GM04503 (cell line): Measurements from ENCODE around the gene CADPS.

Experiments used
- DNase-seq: peaks from one replicate; pipeline ENCODE4 v3.0.0-alpha.2; 2012; ENCODE audit warnings: low read depth

CADPS gene

GRCh38 chr3:62749657-62750056 is 125.6 kb downstream of the CADPS start:
- DNase-seq, result no peak

DNA sequence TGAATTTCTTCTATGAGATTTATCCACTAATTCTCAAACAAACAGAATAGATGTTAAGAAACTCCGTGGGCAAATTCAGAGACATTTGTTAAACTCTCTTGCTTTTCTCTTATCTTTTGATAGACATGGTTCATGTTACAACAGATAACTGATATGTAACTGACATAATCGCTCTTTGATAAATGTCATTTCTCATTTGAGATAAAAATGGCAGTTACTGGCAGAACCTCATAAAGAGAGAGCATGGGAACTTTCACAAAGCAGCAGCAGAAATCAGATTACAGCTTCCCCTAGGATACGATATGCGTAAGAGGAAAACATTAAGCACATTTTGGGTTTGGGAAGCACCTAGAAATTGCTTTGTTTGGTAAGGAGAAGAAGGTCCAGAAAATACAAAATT is 126.1 kb downstream of the CADPS start:
- no peak for DNase-seq

GRCh38 chr3:62737449-62737848 is 137.8 kb downstream of the CADPS start:
- DNase-seq, result no peak

DNA sequence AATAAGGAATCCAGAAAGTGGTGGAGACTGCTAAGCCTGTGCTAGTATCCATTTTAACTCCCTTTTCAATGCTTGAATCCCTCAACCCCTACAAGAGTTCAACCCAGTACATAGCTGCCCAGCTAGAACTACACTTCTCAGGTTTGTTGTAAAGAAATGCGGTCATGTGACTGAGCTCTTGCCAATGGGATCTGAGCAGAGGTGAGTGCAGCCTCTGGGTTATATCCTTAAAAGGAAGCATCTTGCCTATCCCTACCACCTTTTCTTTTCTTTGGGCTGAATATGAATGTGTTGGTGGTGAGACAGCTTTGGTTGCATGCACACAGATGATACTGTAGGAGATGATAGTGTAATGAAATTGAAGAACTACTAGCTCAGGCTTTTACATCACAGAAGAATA is 139.7 kb downstream of the CADPS start:
- DNase-seq, result no peak

GRCh38 chr3:62732183-62732904 is 142.9 kb downstream of the CADPS start:
- no peak for DNase-seq

DNA sequence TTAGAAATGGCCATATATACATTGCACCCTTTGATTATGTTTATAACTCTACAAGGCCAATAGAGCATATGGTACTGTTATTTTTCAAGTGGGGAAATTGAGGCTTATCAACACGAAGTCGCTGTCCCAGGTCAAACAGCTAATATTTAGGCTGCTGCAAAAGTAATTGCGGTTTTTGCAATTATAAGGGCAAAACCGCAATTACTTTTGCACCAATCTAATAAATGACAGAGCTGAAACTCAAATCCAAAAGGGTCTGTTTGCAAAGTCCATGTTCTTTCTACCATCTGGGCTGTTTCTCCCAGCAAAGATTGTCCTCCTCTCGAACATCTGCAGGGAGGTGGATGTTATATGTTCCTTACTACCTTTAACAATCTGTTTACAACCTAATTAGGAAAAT is 147.2 kb downstream of the CADPS start:
- no peak for DNase-seq

DNA sequence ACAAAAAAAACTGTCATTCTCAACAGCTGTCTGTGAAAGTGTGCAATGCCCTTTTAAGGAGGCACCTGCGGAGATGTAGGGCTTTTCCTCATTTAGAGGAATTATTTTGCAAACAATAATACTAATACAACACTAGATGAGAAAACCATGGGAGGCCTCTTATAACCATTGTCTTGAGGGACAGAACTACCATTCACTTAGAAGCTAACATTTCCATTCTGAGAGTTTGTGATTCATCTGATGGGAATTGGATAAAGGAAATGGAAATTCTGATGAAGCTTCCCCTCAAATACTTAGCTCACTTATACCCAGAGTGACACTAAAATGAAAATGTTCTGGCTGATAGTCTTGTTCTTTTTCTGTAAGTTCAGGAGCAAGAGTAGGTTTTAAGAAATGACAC is 147.7 kb downstream of the CADPS start:
- no peak for DNase-seq

DNA sequence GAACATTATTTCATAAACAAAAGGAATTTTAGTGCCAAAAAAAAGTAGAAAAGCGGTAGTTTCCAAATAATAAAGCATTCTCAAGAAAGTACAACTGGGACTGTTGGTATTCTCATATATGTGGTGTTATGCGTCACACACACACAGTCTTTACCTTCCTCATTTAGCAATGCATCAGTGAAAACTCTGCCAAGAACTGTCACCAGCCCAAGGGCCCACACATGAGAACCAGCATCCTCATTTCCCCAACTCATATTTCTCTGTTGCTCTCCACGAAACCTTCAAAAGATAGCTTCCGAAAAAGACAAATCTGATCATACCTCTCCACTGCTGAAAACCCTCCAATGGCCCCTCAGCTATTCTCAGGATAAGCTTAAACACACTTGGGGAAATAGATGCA is 150.7 kb downstream of the CADPS start:
- no peak for DNase-seq

DNA sequence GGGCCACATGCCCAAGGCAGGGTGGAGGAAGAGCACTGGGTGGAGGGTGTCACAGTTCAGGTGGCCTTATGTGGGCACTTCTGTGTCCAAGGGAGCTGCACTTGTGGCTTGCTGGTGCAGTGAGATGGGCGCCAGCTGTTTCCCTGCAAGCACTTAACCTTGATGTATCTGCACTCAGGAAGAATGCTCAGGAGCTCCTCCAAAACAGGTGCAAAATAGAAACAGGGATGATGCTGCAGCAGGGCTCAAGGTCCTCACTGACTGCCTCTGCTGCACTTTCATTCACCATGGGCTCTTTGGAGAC is 151.3 kb downstream of the CADPS start:
- DNase-seq, result no peak

DNA sequence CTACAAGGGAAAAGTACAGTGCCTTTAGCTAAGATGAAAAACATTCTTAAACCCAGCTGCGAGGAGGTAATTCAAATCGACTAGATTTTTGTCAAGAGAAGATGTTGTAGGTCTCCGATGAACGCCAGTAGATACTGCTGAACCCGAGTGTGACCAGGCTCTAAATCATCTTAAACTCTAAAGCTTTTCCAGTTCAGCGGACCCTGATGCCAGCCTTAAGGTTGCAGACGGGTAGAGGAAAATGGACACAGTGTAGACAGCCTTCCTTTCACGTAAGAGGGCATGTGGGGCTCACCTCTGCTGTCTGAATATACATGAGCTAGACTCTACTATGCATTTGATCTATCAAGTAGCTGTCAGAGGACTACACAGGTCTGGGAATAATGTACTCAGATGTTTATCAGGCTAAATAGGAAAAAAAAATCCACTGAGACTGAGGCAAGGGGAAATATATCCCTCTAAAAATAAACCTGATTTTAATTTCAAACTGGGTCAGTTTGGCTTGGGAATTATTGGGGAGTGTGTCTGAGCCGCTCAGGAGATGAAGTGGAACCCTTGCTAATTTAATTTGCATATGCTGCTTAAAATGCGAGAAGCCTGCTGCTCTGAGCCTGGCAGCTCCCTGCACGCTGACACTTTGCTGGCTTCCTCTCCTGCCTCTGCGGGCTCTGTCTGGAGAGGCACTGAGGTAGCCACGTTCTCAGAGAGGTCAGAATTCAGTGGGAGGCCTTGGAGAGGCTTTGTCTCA is 151.9 kb downstream of the CADPS start:
- DNase-seq, result no peak

DNA sequence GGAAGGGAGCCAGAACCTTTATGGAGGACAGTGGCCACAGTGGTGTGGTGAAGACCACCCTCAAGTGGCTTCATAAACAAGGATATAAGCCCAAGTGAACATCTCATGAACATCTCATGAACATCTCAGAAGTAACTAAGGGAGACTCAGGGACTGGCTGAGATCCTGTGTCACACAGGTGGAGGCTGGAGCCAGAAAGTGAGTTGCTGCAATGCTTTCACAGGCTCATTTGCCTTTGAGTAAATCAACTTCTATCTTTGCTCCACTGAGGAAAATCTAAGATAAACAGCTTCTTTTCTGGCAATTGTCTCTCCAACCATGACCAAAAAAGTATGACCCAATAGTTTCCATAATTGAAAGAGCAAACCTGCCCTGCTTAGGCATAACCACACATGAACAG is 152.9 kb downstream of the CADPS start:
- no peak for DNase-seq

GRCh38 chr3:62718515-62719320 is 156.5 kb downstream of the CADPS start:
- no peak for DNase-seq

DNA sequence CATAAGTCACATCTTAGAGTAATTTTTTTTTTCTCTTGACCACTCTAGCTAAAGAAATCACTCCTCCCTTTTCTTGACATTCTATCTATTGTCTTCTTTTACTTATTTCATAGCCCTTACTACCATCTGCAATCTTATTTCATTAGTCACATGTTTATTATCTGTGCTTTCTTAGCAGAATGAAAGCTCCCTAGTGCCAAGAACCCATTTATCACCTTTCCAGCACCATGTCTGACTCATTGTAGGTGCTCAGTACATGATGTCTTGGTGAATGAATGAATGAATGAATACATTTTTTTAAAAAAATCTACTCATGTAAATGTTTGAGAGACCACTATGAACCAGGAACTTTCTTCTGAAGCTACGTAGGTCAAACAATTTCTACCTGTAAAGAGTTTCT is 157.2 kb downstream of the CADPS start:
- DNase-seq, result no peak

DNA sequence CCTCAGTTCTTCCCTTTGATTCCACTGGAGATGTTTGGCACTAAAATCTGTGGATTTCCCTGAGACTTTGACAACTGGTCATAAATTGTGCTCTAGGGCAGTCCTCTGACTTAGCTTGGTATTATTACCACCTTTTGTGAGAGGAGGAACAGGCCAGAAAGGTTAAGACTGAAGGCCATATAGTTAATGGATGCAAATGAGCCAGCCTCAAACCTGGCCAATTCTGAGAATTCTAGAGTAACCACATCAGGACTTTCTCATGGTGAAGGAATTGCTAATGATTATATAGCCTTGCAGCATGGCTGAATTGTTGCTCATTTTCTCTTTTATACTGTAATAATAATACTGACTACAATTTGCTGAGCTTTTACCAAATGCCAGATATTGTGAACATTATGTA is 162.5 kb downstream of the CADPS start:
- no peak for DNase-seq

- no peak for DNase-seq
Measured at GRCh38 chr3:62710751-62711150, 164.5 kb downstream of the CADPS start.

GRCh38 chr3:62708638-62709373 is 166.4 kb downstream of the CADPS start:
- DNase-seq, result no peak

DNA sequence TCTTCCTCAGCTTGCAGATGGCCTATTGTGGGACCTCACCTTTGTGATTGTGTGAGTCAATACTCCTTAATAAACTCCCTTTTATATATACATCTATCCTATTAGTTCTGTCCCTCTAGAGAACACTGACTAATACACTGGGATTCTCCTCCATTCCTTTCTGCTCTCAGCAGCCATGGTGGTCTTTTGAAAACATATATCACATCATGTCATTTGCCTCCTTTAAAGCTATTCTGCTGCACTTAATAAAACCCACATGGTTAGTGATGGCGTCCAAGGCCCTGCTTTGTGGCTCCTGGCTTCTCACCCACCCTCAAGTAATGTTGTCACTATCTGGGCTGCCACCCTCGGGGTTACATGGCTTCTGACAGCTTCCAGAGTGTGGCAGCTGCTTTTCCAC is 169.5 kb downstream of the CADPS start:
- no peak for DNase-seq

DNA sequence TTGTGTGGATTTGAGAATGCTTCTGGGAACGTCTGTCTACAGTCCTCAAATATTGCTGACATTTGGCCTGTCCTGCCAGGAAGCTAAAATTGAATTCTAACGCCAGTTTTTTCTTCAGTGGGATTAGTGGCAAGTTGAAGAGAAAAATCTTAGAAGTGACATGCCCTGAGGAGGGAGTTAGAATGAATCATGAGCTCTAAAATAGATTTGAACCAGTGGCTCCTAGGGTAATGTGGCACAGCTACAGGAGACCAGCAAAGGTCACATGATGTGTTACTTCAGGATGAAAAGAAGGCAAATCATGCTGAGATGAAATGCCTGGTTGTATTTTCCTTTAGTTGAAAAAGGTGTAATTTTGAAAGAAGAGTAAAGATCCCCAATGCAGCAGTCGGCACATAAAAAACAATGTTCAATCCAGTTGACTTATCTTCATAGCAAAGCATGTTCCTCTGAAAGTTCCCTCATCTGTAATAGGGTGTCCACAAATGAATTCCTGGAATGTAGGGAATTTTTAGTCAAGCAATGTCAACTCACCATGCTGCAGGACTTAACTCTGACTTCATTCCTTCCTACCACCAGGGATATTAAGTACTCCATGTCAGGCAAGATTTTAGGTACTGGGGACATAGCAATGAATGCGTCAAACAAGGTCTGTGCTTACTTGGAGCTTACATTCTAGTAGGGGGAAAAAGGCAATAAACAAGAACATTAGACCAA is 171.6 kb downstream of the CADPS start:
- no peak for DNase-seq

GRCh38 chr3:62700357-62700756 is 174.9 kb downstream of the CADPS start:
- no peak for DNase-seq

DNA sequence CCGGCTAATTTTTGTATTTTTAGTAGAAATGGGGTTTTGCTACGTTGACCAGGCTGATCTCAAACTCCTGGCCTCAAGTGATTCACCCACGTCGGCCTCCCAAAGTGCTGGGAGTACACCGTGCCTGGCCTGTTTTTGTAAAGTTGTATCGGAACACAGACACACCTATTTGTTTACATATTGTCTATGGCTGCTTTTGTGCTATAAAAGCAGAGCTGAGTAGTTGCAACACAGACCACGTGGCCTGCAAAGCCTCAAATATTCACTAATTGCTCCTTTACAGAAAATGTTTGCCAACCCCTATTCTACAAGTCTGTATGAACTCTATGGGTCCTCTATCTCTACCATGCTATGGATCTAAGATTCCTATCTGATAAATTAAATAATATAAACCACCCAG is 175.5 kb downstream of the CADPS start:
- no peak for DNase-seq

GRCh38 chr3:62696011-62696410 is 179.2 kb downstream of the CADPS start:
- DNase-seq, result no peak

GRCh38 chr3:62688812-62689211 is 186.4 kb downstream of the CADPS start:
- DNase-seq, result no peak
